LHCN-M2 (cell line): ENCODE results near the gene ANKRD36. TPM values are rescaled to one million over a fixed set of nuclear protein-coding genes. Genes with fewer than 3 reads are reported as not detected.
A peak's percentile ranks its signal among the peaks of the same experiment; 100 is the strongest.
"Not testable (repeated sequence)": the region's sequence is repeated elsewhere in the genome, so short reads cannot be mapped to it uniquely, and the experiment has no call there.

Experiments
- DNase-seq: peaks from one replicate; pipeline ENCODE4 v3.0.0-alpha.2; 2012; ENCODE audit warnings: low read depth
- polyA plus RNA-seq: library from polyadenylated mRNA; unstranded; fragments of >200 nt; gene quantifications from one replicate; pipeline ENCODE4 v1.2.1, GENCODE V29; 2012; ENCODE audit warnings: missing spikeins
- total RNA-seq: library from RNA; depleted of rRNA; stranded (reverse); fragments of >200 nt; gene quantifications from 2 replicates; pipeline ENCODE4 v1.2.3, GENCODE V29; 2014; rRNA removed

The ANKRD36 gene
- total RNA-seq = 9.6 and 11.6 TPM in 2 replicates
- 1.3 TPM for polyA plus RNA-seq

DNA sequence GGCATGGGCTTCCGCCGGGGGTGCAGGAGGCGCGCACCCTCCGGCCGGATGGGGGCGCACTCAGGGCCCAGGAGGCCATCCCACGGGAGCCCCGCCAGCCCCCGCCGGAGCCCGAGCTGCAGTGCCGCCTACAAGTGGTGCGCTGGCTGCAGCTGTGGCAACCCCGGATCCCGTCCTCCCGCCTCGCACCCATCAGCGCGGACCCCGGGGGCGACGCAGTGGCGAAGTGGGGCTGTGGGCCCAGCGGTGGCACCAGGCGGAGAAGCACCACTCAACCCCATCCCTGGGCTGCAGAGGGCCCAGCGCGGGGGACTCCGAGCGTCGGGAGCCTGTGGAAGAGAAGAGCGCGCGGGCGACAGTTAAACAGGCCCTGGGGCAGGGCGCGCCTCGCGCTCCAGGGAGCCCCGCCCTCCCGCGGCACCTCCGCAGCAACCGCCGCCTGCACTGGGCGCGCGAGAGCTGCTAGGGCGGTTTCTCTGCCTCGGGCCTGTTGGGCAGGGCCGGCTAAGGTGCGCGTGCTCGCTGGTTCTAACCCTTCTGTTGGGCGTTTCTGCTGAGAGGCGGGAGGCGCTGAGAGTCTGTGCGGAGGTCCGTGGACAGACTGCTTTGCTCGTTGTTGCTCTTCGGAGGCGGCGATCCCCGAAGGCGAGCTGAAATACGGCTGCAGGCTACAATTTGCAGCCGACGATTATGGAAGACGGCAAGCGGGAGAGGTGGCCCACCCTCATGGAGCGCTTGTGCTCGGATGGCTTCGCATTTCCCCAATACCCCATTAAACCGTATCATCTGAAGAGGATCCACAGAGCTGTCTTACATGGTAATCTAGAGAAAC is at the start of gene ANKRD36:
TSS of gene ANKRD36 (plus strand) at position 104 of the 832 bp plus-strand sequence. CDS start at position 691, 587 bp downstream.
- DNase-seq = peak; percentile 77

GRCh38 chr2:97066030-97066429 is 46.9 kb upstream of the ANKRD36 start:
- DNase-seq = not testable (repeated sequence)

GRCh38 chr2:97067279-97068004 is 45.5 kb upstream of the ANKRD36 start:
- DNase-seq = no peak

DNA sequence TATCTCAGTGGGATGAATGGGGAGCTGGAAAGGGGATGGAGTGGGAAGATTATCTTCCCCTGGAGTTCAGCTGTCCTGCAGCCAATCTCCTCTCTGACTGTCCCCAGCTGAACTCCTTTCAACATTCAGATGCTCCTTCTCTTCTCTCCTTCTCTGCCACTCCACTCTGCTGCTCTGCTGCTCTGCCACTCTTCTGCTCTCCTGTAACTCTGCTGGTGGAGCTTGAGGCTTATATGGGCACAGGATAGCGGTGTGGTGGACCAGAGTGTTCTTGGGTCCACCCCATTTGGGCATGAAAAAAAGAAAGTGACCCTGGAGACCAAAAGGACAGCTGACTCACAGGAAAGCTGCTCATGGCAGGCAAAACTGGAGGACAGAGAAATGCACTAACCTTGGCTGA is 44.9 kb upstream of the ANKRD36 start:
- no peak for DNase-seq

DNA sequence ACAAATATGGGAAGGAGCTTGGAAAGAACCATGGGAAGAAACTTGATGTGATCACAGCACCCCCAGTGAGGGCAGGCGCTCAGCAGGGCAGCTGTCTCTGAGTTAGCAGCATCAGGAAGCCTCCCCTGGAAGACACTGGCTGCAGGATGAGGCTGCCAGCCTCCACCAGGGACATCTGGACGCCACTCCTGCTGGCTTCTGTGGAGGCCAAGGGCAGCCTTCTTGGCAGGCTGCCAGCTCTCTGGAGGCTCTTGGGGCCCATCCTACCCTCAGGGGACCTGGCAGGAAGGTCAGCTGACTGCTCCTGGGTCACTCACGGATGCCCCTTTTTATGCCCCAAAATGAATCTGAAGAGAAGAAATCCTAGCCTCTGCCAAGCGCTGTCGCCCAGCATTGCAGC is 44.2 kb upstream of the ANKRD36 start:
- DNase-seq = not testable (repeated sequence)

DNA sequence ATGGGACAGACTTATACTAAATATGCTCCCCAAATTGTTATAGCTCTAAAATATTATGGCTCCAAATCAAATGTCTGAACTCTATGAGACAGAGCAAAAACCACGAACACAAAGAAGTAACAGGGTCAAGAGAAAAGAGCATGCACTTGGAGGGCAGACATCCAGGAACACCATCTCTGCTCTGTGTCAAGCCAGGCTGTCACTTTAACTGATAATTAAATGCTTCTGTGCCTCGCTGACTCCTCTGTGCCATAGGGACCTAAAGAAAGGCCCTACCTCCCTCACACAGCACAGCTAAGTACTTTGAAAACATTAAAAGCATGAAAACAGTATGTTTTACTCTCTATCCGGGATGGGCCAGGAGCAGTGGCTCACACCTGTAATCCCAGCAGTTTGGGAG is 42.0 kb upstream of the ANKRD36 start:
- not testable (repeated sequence) for DNase-seq

DNA sequence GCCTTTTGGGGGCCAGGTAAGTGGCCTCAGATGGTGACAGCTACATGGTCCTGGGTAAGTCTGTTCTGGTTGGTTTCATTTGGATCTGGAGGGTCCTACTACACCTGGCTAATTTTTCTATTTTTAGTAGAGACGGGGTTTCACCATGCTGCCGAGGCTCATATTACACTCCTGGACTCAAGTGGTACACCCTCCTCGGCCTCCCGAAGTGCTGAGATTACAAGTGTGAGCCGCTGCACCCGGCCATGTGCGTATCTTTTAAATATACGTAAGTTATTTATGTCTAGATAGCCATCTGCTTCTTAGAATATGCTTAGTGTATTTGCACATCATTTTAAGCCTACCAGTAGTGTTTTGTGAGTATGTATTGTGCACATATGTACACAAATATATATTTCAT is 35.7 kb upstream of the ANKRD36 start:
- not testable (repeated sequence) for DNase-seq

DNA sequence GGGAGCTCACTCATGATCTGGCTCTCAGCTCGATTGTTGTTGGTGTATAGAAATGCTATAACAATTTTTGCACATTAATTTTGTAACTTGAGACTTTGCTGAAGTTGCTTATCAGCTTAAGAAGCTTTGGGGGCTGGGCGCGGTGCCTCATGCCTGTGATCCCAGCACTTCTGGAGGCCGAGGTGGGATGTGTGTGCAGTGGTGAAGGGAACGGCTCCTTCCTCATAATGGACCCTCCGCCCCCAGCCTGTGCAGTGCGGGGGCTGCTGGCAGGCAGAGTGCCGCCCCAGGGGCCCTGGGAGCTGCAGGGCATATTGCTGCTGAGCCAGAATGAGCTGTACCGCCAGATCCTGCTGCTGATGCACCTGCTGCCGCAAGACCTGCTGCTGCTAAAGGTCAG is 32.1 kb upstream of the ANKRD36 start:
- DNase-seq = not testable (repeated sequence)

DNA sequence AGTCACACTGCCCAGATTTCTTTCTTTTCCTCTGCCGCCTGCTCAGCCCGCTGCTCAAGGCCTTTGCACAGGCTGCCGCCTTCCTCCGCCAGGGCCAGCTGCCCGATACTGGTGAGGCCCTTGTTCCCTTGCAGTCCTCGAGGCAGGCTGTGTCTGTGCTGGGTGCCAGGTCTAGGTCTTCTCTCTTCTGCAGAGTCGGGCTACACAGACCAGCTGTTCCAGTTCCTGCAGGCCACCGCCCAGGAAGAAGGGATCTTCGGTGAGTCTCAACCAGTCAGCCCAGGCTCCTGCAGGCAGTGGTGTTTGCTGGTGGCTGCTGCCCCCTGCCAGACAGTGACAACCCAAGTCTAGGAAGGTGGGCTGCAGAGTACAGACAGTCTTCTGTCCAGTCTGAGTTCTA is 30.7 kb upstream of the ANKRD36 start:
- not testable (repeated sequence) for DNase-seq

DNA sequence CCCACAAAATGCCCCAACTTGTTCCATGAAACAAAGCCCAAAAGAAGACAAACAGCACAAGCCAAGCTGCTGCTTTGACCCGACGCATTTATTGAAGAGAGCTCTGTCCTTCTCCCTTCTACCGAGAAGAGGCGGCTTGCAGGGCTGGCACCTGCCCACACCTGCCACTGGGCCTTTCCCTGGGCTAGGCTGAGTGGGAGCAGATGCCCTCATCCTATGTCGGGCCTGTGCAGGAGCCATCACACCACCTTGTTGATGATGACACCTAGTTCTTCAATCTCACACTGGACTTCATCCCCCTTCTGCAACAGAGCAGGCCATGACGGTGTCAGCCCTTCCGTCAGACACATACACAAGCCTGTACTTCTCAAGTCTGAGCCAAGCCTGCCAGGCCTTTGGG is 29.4 kb upstream of the ANKRD36 start:
- not testable (repeated sequence) for DNase-seq

- not testable (repeated sequence) for DNase-seq
These were observed 27.9 kb upstream of the ANKRD36 start for GRCh38 chr2:97085093-97085492.

- DNase-seq = not testable (repeated sequence)
These were observed 24.2 kb upstream of the ANKRD36 start for GRCh38 chr2:97088706-97089105.

DNA sequence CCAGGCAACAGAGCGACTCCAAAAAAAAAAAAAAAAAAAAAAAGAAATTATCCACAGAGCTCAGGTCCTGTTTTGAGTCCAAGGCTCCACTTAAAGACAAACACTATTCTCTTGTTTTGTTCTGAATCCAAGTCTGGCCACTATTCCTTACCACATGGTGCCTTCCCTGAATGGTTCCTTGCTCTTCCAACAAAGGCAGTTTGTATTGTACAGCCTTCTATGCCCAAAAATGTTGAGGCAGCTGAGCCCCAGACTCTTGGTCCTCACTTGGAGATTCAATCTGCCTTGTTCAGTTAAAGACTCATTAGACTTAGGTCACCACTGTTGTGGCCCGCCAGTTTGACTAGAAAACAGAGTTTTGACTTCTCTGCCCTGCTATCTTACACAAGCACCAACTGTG is 20.0 kb upstream of the ANKRD36 start:
- not testable (repeated sequence) for DNase-seq

DNA sequence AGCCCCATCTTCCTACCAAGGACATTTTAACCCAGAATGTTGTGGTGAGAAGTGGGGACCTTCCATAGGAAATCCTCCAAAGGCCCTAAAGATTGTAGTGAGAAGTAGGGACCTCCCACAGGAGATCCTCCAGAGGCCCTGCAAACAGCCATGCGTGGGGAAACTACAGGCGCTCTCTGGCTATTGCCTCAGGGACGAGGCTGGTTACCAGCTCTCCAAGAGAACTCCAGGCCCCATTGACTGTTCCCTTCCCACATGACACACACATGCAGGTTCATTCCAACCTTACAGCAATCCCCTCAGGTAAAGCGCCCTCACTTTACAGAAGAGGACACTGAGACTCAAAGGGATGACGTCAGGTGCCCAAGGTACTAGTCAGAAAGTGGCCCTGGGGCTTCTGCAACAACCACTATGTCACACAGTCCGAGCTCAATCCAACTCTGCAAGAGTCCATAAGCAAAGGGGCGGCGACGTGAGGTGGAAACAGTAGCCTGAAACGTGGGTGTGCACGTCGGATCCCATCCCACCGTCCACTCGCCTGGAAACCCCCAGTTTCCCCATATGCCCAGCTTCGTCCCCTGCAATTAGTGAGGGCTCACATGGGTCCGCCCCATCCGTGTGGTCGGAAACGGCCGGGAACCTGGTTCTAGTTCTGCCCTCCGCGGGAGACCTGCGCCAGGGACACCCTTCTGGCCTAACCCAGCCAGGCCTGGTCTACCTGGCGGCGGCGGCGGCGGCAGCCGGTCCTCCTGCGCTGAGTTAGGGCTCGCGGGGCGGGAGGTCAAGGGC is 18.8 kb upstream of the ANKRD36 start:
- not testable (repeated sequence) for DNase-seq

GRCh38 chr2:97094772-97095611 is 18.0 kb upstream of the ANKRD36 start, which contains the start of gene FAHD2B:
FAHD2B (minus strand) TSS chr2:97094882; CDS start chr2:97091706, 3,176 bp downstream.
- DNase-seq = peak; percentile 29

DNA sequence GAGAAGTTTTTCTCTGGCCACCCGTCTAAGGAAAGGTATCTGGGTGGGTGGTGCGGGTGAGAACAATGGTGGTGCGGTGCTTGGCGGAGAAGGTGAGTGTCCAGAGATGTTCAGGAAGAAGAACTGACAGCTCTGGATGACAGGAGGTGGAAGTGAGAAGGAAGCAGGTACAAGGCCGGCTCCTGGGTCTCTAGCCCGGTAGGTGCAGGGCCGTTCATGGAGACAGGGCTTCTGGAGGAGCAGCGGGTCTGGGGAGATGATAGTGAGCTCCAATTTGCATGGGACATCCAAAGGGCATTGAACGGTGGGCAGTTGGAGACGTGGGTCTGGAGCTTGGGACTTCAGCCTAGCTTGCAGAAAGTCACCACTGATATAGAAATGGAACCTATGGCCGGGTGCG is 17.3 kb upstream of the ANKRD36 start:
- no peak for DNase-seq

- not testable (repeated sequence) for DNase-seq
These were observed 14.1 kb upstream of the ANKRD36 start for GRCh38 chr2:97098786-97099372.

- DNase-seq = not testable (repeated sequence)
These were observed 6.1 kb upstream of the ANKRD36 start for GRCh38 chr2:97106878-97107277.

- DNase-seq = not testable (repeated sequence)
These were observed 1.7 kb upstream of the ANKRD36 start for GRCh38 chr2:97111246-97111645.
